ENCODE results near the gene TCEANC.

Gene TCEANC

GRCh38 chrX:13703589-13703988 is 50.6 kb downstream of the TCEANC start:
- no peaks in the 10 kb centered on the region for H3K9me3 ChIP-seq (ENCODE audit: insufficient read depth, low read length)
- peaks cover 36% of the 10 kb centered on the region for H3K36me3 ChIP-seq (ENCODE audit: insufficient read depth, insufficient read length, low read length)
- H3K27me3 ChIP-seq (ENCODE audit: insufficient read depth, insufficient read length): no peaks in the 10 kb centered on the region
- DNase-seq (ENCODE audit: low read depth, low spot score): no peak
- TF ChIP-seq YY1 (IDR thresholded peaks at IDR 0.05; ENCODE audit: insufficient read depth, insufficient read length) (no peak), SUZ12 (IDR thresholded peaks at IDR 0.05; ENCODE audit: extremely low read depth, insufficient read depth, insufficient read length) (no peak), ZNF274 (IDR thresholded peaks at IDR 0.05; ENCODE audit: low read depth, low read length) (no peak)
- H3K9ac ChIP-seq (ENCODE audit: insufficient read length, low read depth): no peak overlapping the region
- no peaks in the 10 kb centered on the region for H3K4me1 ChIP-seq (ENCODE audit: insufficient read depth, insufficient read length)
- no peak overlapping the region for H3K4me3 ChIP-seq (ENCODE audit: insufficient read length, low read depth)

- Histone ChIP-seq H3K9me3 (ENCODE audit: insufficient read depth, low read length) (no peaks in the 10 kb centered on the region), H3K4me1 (ENCODE audit: insufficient read depth, insufficient read length) (no peaks in the 10 kb centered on the region), H3K36me3 (ENCODE audit: insufficient read depth, insufficient read length, low read length) (peaks cover 53% of the 10 kb centered on the region), H3K4me3 (ENCODE audit: insufficient read length, low read depth) (no peak overlapping the region), H3K27me3 (ENCODE audit: insufficient read depth, insufficient read length) (no peaks in the 10 kb centered on the region), H3K9ac (ENCODE audit: insufficient read length, low read depth) (no peak overlapping the region)
- no peak for DNase-seq (ENCODE audit: low read depth, low spot score)
- TF ChIP-seq SUZ12 (IDR thresholded peaks at IDR 0.05; ENCODE audit: extremely low read depth, insufficient read depth, insufficient read length) (no peak), YY1 (IDR thresholded peaks at IDR 0.05; ENCODE audit: insufficient read depth, insufficient read length) (no peak), ZNF274 (IDR thresholded peaks at IDR 0.05; ENCODE audit: low read depth, low read length) (no peak)
Observed at GRCh38 chrX:13711141-13711540, 58.2 kb downstream of the TCEANC start.
